Adrenal gland (tissue), 5 donors: ENCODE results near the gene TNK1.

Experiments
- POLR2A ChIP-seq, 2 donors: fragments of 450-650 bp; IDR thresholded peaks; one replicate each; pipeline ENCODE4 v1.6.1; 2017; ENCODE audit warnings: antibody characterized with exemption in 2 of 2, mild to moderate bottlenecking in 2 of 2, moderate library complexity in 1 of 2
- TF ChIP-seq, protein P1 (sequence below), 6 experiments: fragments of 450-650 bp in 4 of 6; fragments of 200-600 bp in 2 of 6; sonication (generic) in 1 of 6; IDR thresholded peaks; 1 replicate in 5 of 6; 2 replicates in 1 of 6; pipeline versions ENCODE4 v1.5.1 to v1.8.0; 2016 to 2021; ENCODE audit warnings: antibody characterized with exemption in 6 of 6, mild to moderate bottlenecking in 2 of 6, moderate library complexity in 1 of 6
- donor health status: DM: no; HTN: no; CAD: no.

DNA sequence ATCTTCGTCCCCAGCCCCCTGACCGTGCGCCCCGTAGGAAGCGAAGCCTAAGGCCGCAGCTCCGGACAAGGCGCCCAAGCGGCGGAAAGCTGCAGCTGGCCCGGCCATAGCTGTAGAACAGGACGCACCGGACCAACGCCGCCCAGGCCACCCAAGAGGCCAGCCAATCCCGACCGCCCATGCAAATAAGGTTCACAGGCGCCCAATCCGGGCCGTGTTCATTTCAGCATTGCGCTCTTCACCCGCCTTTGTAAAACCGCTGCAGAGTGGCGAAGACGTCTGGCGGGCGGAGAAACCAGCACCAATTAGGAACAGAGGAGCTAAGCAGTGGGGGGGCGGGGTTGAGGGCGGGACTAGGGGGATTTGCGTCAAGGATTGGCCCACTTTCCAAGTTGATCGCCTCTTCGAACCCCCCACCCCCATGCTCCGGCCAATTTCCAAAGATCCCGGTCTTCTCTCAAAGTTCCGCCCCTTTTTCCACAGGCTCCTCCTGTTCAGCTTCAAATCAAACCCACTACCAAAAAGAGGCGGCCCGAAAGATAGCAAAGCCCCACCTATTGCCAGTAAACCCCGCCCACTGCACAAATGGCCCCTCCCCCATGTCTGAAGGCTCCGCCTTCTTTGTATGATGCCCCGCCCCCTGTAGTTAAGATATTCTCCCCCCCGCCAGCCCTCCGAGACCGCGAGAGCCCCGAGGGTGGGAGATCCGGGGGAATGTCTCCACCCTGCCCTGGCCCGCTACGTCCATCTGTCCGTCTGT is 23.3 kb downstream of the TNK1 start, which contains the start of gene TMEM256:
- TF ChIP-seq, protein P1, sequence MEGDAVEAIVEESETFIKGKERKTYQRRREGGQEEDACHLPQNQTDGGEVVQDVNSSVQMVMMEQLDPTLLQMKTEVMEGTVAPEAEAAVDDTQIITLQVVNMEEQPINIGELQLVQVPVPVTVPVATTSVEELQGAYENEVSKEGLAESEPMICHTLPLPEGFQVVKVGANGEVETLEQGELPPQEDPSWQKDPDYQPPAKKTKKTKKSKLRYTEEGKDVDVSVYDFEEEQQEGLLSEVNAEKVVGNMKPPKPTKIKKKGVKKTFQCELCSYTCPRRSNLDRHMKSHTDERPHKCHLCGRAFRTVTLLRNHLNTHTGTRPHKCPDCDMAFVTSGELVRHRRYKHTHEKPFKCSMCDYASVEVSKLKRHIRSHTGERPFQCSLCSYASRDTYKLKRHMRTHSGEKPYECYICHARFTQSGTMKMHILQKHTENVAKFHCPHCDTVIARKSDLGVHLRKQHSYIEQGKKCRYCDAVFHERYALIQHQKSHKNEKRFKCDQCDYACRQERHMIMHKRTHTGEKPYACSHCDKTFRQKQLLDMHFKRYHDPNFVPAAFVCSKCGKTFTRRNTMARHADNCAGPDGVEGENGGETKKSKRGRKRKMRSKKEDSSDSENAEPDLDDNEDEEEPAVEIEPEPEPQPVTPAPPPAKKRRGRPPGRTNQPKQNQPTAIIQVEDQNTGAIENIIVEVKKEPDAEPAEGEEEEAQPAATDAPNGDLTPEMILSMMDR (IDR thresholded peaks at IDR 0.05), result peak in 1 of 6 experiments; percentile 24
- TF ChIP-seq POLR2A (IDR thresholded peaks at IDR 0.05), result peak; percentile 85 to 99
